Tibial artery (tissue), 4 donors: Measurements from ENCODE around the gene PLSCR5.

Experiments
- DNase-seq, 2 donors: peaks; one replicate each; pipeline ENCODE4 v3.0.0-alpha.2; 2019
- H3K27ac ChIP-seq, 2 donors: fragments of 200-600 bp; sonication (generic) in 1 of 2; 1 replicate in 1 of 2; 2 replicates in 1 of 2; pipeline ENCODE4 v1.5.1; 2018 to 2019; ENCODE audit warnings: mild to moderate bottlenecking in 1 of 2
- H3K27me3 ChIP-seq, 2 donors: fragments of 200-600 bp; sonication (generic) in 1 of 2; one replicate each; pipeline versions ENCODE4 v1.5.1 to v1.6.0; 2016 to 2019
- H3K36me3 ChIP-seq, 3 donors: fragments of 200-600 bp; sonication (generic) in 2 of 3; one replicate each; pipeline ENCODE4 v1.5.1; 2016 to 2019; ENCODE audit warnings: mild to moderate bottlenecking in 2 of 3
- H3K4me1 ChIP-seq, 4 donors: fragments of 200-600 bp; sonication (generic) in 2 of 4; 1 replicate in 3 of 4; 2 replicates in 1 of 4; pipeline ENCODE4 v1.5.1; 2016 to 2019
- H3K4me3 ChIP-seq, 2 donors: fragments of 200-600 bp; sonication (generic) in 1 of 2; 1 replicate in 1 of 2; 2 replicates in 1 of 2; pipeline ENCODE4 v1.5.1; 2018 to 2019; ENCODE audit warnings: mild to moderate bottlenecking in 2 of 2
- H3K9me3 ChIP-seq, 3 donors: fragments of 200-600 bp; sonication (generic) in 1 of 3; one replicate each; pipeline ENCODE4 v1.5.1; 2016 to 2019
- CTCF ChIP-seq, 2 experiments: fragments of 200-600 bp in 1 of 2; fragments of 450-650 bp in 1 of 2; IDR thresholded peaks; one replicate each; pipeline ENCODE4 v1.5.1; 2017 to 2019; ENCODE audit warnings: antibody characterized with exemption in 2 of 2, mild to moderate bottlenecking in 1 of 2, moderate library complexity in 1 of 2
- intact Hi-C: fragments of 100-400 bp; cut with DNase I; formaldehyde crosslinking; loops from one replicate; pipeline ENCODE4 v1.15.0; 2023; ENCODE audit warnings: low total_unique reads

The PLSCR5 gene

GRCh38 chr3:146544002-146544928, 60.9 kb downstream of the PLSCR5 start, which contains the start of gene PLSCR1:
TSS of gene PLSCR1 (minus strand) at chr3:146544607. CDS start at chr3:146536552, 8,055 bp downstream.
- intact Hi-C loops, result no loop called here
- Histone ChIP-seq H3K27me3 (no peaks in the 10 kb centered on the region), H3K27ac (peak within 1 kb of the TSS; percentile 92 to 96), H3K9me3 (no peaks in the 10 kb centered on the region), H3K4me1 (peaks cover 0 to 45% (median 14%) of the 10 kb centered on the region in 4 donors), H3K4me3 (peak within 1 kb of the TSS; percentile 74 to 84), H3K36me3 (no peaks in the 10 kb centered on the region)
- TF ChIP-seq CTCF (IDR thresholded peaks at IDR 0.05), result no peak
- peak; percentile 96 for DNase-seq

GRCh38 chr3:146543461-146544001, 61.6 kb downstream of the PLSCR5 start:
- intact Hi-C loops, result no loop called here
- Histone ChIP-seq H3K9me3 (no peaks in the 10 kb centered on the region), H3K4me1 (peaks cover 0 to 48% (median 15%) of the 10 kb centered on the region in 4 donors), H3K27me3 (no peaks in the 10 kb centered on the region), H3K4me3 (peak overlapping the region; percentile 74 to 84), H3K27ac (peak overlapping the region; percentile 92 to 96), H3K36me3 (no peaks in the 10 kb centered on the region)
- TF ChIP-seq CTCF (IDR thresholded peaks at IDR 0.05), result no peak
- peak in 1 of 2 donors; percentile 33 for DNase-seq

- peak overlapping the region; percentile 74 to 84 for H3K4me3 ChIP-seq
- intact Hi-C loops, result no loop called here
- TF ChIP-seq CTCF (IDR thresholded peaks at IDR 0.05), result no peak
- H3K27ac ChIP-seq, result peak overlapping the region; percentile 92 to 96
- no peaks in the 10 kb centered on the region for H3K36me3 ChIP-seq
- H3K9me3 ChIP-seq, result no peaks in the 10 kb centered on the region
- peaks cover 0 to 51% (median 15%) of the 10 kb centered on the region in 4 donors for H3K4me1 ChIP-seq
- no peak for DNase-seq
- no peaks in the 10 kb centered on the region for H3K27me3 ChIP-seq
Measured at GRCh38 chr3:146542978-146543377, 62.2 kb downstream of the PLSCR5 start.

- no peak for DNase-seq
- peak overlapping the region; percentile 74 to 84 for H3K4me3 ChIP-seq
- peaks cover 0 to 55% (median 15%) of the 10 kb centered on the region in 4 donors for H3K4me1 ChIP-seq
- H3K27me3 ChIP-seq, result no peaks in the 10 kb centered on the region
- peak overlapping the region in 1 of 2 donors; percentile 96 for H3K27ac ChIP-seq
- TF ChIP-seq CTCF (IDR thresholded peaks at IDR 0.05), result no peak
- intact Hi-C loops, result no loop called here
- no peaks in the 10 kb centered on the region for H3K9me3 ChIP-seq
- H3K36me3 ChIP-seq, result no peaks in the 10 kb centered on the region
Measured at GRCh38 chr3:146542179-146542578, 63.0 kb downstream of the PLSCR5 start.

- no peak for TF ChIP-seq CTCF (IDR thresholded peaks at IDR 0.05)
- DNase-seq, result no peak
- H3K4me1 ChIP-seq, result peaks cover 0 to 62% (median 17%) of the 10 kb centered on the region in 4 donors
- H3K9me3 ChIP-seq, result no peaks in the 10 kb centered on the region
- no peak overlapping the region for H3K27ac ChIP-seq
- H3K4me3 ChIP-seq, result no peak overlapping the region
- H3K36me3 ChIP-seq, result no peaks in the 10 kb centered on the region
- H3K27me3 ChIP-seq, result no peaks in the 10 kb centered on the region
- intact Hi-C loops, result no loop called here
Measured at GRCh38 chr3:146540978-146541377, 64.2 kb downstream of the PLSCR5 start.
